Measurements from ENCODE around the gene FYN. TPM values are rescaled to one million over a fixed set of nuclear protein-coding genes. Genes with fewer than 3 reads are reported as not detected.

Gene FYN
- polyA plus RNA-seq, 1 donor (not counting 4 experiments of a cell fraction or from before 2014, with no cell fraction given): 24.7 TPM

DNA sequence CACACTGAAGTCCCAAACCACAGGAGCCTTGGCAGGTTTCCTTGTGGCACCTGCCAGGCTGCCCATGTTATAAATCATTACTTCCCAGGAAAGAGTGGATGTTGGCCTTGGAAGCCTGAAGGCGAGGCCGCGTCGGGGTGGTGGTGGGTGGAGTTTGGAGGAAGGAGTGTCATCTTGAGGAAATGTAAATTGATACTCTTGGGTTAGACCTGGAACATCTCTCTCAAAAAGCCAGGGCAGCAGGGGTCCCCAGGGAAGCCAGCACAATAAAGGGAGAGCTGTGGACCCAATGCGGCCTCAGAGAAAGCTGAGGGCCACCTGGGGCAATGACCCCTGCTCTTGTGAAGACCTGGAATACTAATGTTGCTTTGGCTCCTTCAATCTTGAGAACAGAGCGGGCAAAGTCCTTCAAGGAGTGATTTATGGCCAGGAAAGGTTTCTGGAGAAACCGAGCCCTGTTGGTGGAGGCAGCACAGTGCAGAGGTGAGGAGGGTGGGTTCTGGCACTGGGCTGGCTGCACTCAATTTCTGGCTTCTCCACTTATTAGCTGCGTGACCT, 241.3 kb downstream of the FYN start:
- Histone ChIP-seq H3K27me3 (ENCODE audit: control insufficient read depth, extremely low read depth, insufficient read depth, low read length) (no peaks in the 10 kb centered on the region), H3K4me3 (ENCODE audit: control insufficient read depth in 2 of 3, extremely low read depth in 1 of 3, insufficient read depth in 2 of 3, low read depth in 1 of 3, low read length in 3 of 3) (no peak overlapping the region)

GRCh38 chr6:111631018-111631417, 242.2 kb downstream of the FYN start:
- H3K4me1 ChIP-seq (ENCODE audit: control insufficient read depth, extremely low read depth, insufficient read depth, low read length): peaks cover 8% of the 10 kb centered on the region
- H3K36me3 ChIP-seq (ENCODE audit: control insufficient read depth in 2 of 2, extremely low read depth in 1 of 2, insufficient read depth in 2 of 2, low read length in 2 of 2): no peaks in the 10 kb centered on the region
- H3K9me3 ChIP-seq (ENCODE audit: control insufficient read depth, low read depth, low read length): no peaks in the 10 kb centered on the region
- H3K27me3 ChIP-seq (ENCODE audit: control insufficient read depth, extremely low read depth, insufficient read depth, low read length): no peaks in the 10 kb centered on the region
- H4K20me1 ChIP-seq (ENCODE audit: control insufficient read depth, extremely low read depth, insufficient read depth, low read length): no peaks in the 10 kb centered on the region
- no peak overlapping the region for H2AFZ ChIP-seq (ENCODE audit: control insufficient read depth, low read length)
- H3K4me2 ChIP-seq (ENCODE audit: control insufficient read depth, extremely low read depth, insufficient read depth, low read depth, low read length): no peak overlapping the region
- FAIRE-seq (no peak), DNase-seq (ENCODE audit: low read depth, low spot score) (no peak)
- H3K4me3 ChIP-seq (ENCODE audit: control insufficient read depth in 2 of 3, extremely low read depth in 1 of 3, insufficient read depth in 2 of 3, low read depth in 1 of 3, low read length in 3 of 3): no peak overlapping the region
- no peaks in the 10 kb centered on the region for H3K9me1 ChIP-seq (ENCODE audit: control insufficient read depth, extremely low read depth, insufficient read depth, low read length)
- H3K9ac ChIP-seq (ENCODE audit: control insufficient read depth, extremely low read depth, insufficient read depth, low read length): no peak overlapping the region
- H3K27ac ChIP-seq (ENCODE audit: control insufficient read depth, insufficient read depth, low read length): no peak overlapping the region
- TF ChIP-seq EZH2 (IDR thresholded peaks at IDR 0.05; ENCODE audit: low read length): no peak
- TF ChIP-seq, protein P1, sequence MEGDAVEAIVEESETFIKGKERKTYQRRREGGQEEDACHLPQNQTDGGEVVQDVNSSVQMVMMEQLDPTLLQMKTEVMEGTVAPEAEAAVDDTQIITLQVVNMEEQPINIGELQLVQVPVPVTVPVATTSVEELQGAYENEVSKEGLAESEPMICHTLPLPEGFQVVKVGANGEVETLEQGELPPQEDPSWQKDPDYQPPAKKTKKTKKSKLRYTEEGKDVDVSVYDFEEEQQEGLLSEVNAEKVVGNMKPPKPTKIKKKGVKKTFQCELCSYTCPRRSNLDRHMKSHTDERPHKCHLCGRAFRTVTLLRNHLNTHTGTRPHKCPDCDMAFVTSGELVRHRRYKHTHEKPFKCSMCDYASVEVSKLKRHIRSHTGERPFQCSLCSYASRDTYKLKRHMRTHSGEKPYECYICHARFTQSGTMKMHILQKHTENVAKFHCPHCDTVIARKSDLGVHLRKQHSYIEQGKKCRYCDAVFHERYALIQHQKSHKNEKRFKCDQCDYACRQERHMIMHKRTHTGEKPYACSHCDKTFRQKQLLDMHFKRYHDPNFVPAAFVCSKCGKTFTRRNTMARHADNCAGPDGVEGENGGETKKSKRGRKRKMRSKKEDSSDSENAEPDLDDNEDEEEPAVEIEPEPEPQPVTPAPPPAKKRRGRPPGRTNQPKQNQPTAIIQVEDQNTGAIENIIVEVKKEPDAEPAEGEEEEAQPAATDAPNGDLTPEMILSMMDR (optimal IDR thresholded peaks at IDR 0.05 in 1 of 3, IDR thresholded peaks at IDR 0.05 in 1 of 3, conservative IDR thresholded peaks at IDR 0.05 in 1 of 3; ENCODE audit: extremely low read depth in 1 of 3, insufficient read depth in 2 of 3, low read length in 3 of 3): no peak
- dilution Hi-C loops (cut with MboI; ENCODE audit: extremely low pct_ligation_motif_present, low sequenced_read_pairs): no loop called here
- no peaks in the 10 kb centered on the region for H3K79me2 ChIP-seq (ENCODE audit: control insufficient read depth, insufficient read depth, low read length)

More for the DNA sequence above, 241.3 kb downstream of the FYN start:
- Histone ChIP-seq H3K36me3 (ENCODE audit: control insufficient read depth in 2 of 2, extremely low read depth in 1 of 2, insufficient read depth in 2 of 2, low read length in 2 of 2) (no peaks in the 10 kb centered on the region), H2AFZ (ENCODE audit: control insufficient read depth, low read length) (no peak overlapping the region), H3K79me2 (ENCODE audit: control insufficient read depth, insufficient read depth, low read length) (no peaks in the 10 kb centered on the region), H3K27ac (ENCODE audit: control insufficient read depth, insufficient read depth, low read length) (no peak overlapping the region), H4K20me1 (ENCODE audit: control insufficient read depth, extremely low read depth, insufficient read depth, low read length) (no peaks in the 10 kb centered on the region), H3K4me2 (ENCODE audit: control insufficient read depth, extremely low read depth, insufficient read depth, low read depth, low read length) (no peak overlapping the region), H3K9me3 (ENCODE audit: control insufficient read depth, low read depth, low read length) (no peaks in the 10 kb centered on the region), H3K4me1 (ENCODE audit: control insufficient read depth, extremely low read depth, insufficient read depth, low read length) (no peaks in the 10 kb centered on the region), H3K9me1 (ENCODE audit: control insufficient read depth, extremely low read depth, insufficient read depth, low read length) (no peaks in the 10 kb centered on the region), H3K9ac (ENCODE audit: control insufficient read depth, extremely low read depth, insufficient read depth, low read length) (no peak overlapping the region)
- FAIRE-seq: no peak
- TF ChIP-seq, protein P1 (optimal IDR thresholded peaks at IDR 0.05 in 1 of 3, IDR thresholded peaks at IDR 0.05 in 1 of 3, conservative IDR thresholded peaks at IDR 0.05 in 1 of 3; ENCODE audit: extremely low read depth in 1 of 3, insufficient read depth in 2 of 3, low read length in 3 of 3): no peak
- no peak for TF ChIP-seq EZH2 (IDR thresholded peaks at IDR 0.05; ENCODE audit: low read length)
- dilution Hi-C loops (cut with MboI; ENCODE audit: extremely low pct_ligation_motif_present, low sequenced_read_pairs): no loop called here
- no peak for DNase-seq (ENCODE audit: low read depth, low spot score)
